ENCODE results near the gene L3HYPDH. TPM values are rescaled to one million over a fixed set of nuclear protein-coding genes. Genes with fewer than 3 reads are reported as not detected.

L3HYPDH gene
- total and polyA plus RNA-seq, 7 experiments from 2014 or later: 2.9 to 55.9 (median 21.6) TPM

GRCh38 chr14:59481871-59482540, 2.2 kb downstream of the L3HYPDH start:
- H3K9me3 ChIP-seq (ENCODE audit: control insufficient read depth in 2 of 3, low read length in 3 of 3): no peaks in the 10 kb centered on the region
- Mint-ChIP-seq H3K9me3 (no peaks in the 10 kb centered on the region), H3K4me1 (peaks cover 30 to 77% (median 71%) of the 10 kb centered on the region in 7 donors), H3K27me3 (no peaks in the 10 kb centered on the region), H3K4me3 (peak overlapping the region; percentile 89 to 98 (median 96)), H3K36me3 (peaks cover 0 to 12% (median 5%) of the 10 kb centered on the region in 5 donors), H3K27ac (peak overlapping the region in 4 of 9 donors; percentile 64 to 85 (median 84))
- no peak for ATAC-seq
- DNase-seq: no peak
- ChIA-PET CTCF (no interaction called here), POLR2A (no interaction called here)
- H3K27me3 ChIP-seq (ENCODE audit: control insufficient read depth in 2 of 2, insufficient read depth in 2 of 2, low read length in 2 of 2): no peaks in the 10 kb centered on the region
- peaks cover 18 to 20% of the 10 kb centered on the region in 2 donors for H3K4me1 ChIP-seq (ENCODE audit: control insufficient read depth in 2 of 2, insufficient read depth in 2 of 2, low read length in 2 of 2)
- peaks cover 0 to 11% (median 0%) of the 10 kb centered on the region in 3 experiments for H3K36me3 ChIP-seq (ENCODE audit: control insufficient read depth in 2 of 3, insufficient read depth in 3 of 3, low read length in 3 of 3)
- no peak overlapping the region for H3K27ac ChIP-seq (ENCODE audit: low read depth, low read length)
- intact Hi-C loops (cut with micrococcal nuclease): loop anchor here (5.0 to 10.0 kb wide), 9 partner anchors 95 to 1500 kb away; partner anchors contain the start of genes CCDC175 (in 1 of the 2), DACT1 (in 1 of the 2), DHRS7 (in 1 of the 2) and MNAT1 (in 1 of the 2)
- no peak overlapping the region for H3K4me3 ChIP-seq (ENCODE audit: low read length)

- no peaks in the 10 kb centered on the region for H3K27me3 ChIP-seq (ENCODE audit: control insufficient read depth in 2 of 2, insufficient read depth in 2 of 2, low read length in 2 of 2)
- H3K27ac Mint-ChIP-seq: peak overlapping the region in 5 of 9 donors; percentile 21 to 85 (median 38)
- peaks cover 0 to 15% (median 0%) of the 10 kb centered on the region in 3 experiments for H3K36me3 ChIP-seq (ENCODE audit: control insufficient read depth in 2 of 3, insufficient read depth in 3 of 3, low read length in 3 of 3)
- no peak for DNase-seq
- H3K27ac ChIP-seq (ENCODE audit: low read depth, low read length): no peak overlapping the region
- ChIA-PET CTCF (no interaction called here), POLR2A (no interaction called here)
- H3K9me3 ChIP-seq (ENCODE audit: control insufficient read depth in 2 of 3, low read length in 3 of 3): no peaks in the 10 kb centered on the region
- peaks cover 30 to 78% (median 73%) of the 10 kb centered on the region in 7 donors for H3K4me1 Mint-ChIP-seq
- H3K9me3 Mint-ChIP-seq: no peaks in the 10 kb centered on the region
- no peak for ATAC-seq
- intact Hi-C loops (cut with micrococcal nuclease): loop anchor here (5.0 to 10.0 kb wide), 9 partner anchors 96 to 1501 kb away; partner anchors contain the start of genes CCDC175 (in 1 of the 2), DACT1 (in 1 of the 2), DHRS7 (in 1 of the 2) and MNAT1 (in 1 of the 2)
- no peak overlapping the region for H3K4me3 ChIP-seq (ENCODE audit: low read length)
- no peaks in the 10 kb centered on the region for H3K27me3 Mint-ChIP-seq
- H3K4me3 Mint-ChIP-seq: peak overlapping the region in 4 of 10 donors; percentile 67 to 98 (median 98)
- peaks cover 18 to 20% of the 10 kb centered on the region in 2 donors for H3K4me1 ChIP-seq (ENCODE audit: control insufficient read depth in 2 of 2, insufficient read depth in 2 of 2, low read length in 2 of 2)
- H3K36me3 Mint-ChIP-seq: peaks cover 0 to 12% (median 5%) of the 10 kb centered on the region in 5 donors
These were observed 2.8 kb downstream of the L3HYPDH start for GRCh38 chr14:59481407-59481806.

GRCh38 chr14:59480166-59480565, 4.0 kb downstream of the L3HYPDH start:
- POLR2A ChIA-PET: interaction anchor here (0.7 kb wide), 1 partner anchor 801 kb away, joined by 3 read pairs; no protein-coding TSS in a partner anchor
- no peak overlapping the region for H3K27ac ChIP-seq (ENCODE audit: low read depth, low read length)
- DNase-seq: no peak
- peaks cover 20 to 67% (median 62%) of the 10 kb centered on the region in 7 donors for H3K4me1 Mint-ChIP-seq
- H3K36me3 ChIP-seq (ENCODE audit: control insufficient read depth in 2 of 3, insufficient read depth in 3 of 3, low read length in 3 of 3): peaks cover 0 to 25% (median 3%) of the 10 kb centered on the region in 3 experiments
- intact Hi-C loops (cut with micrococcal nuclease): loop anchor here (5.0 to 10.0 kb wide), 9 partner anchors 97 to 1502 kb away; partner anchors contain the start of genes CCDC175 (in 1 of the 2), DACT1 (in 1 of the 2), DHRS7 (in 1 of the 2) and MNAT1 (in 1 of the 2)
- H3K36me3 Mint-ChIP-seq: peaks cover 0 to 12% (median 5%) of the 10 kb centered on the region in 5 donors
- ATAC-seq: no peak
- H3K27me3 Mint-ChIP-seq: no peaks in the 10 kb centered on the region
- CTCF ChIA-PET: no interaction called here
- no peaks in the 10 kb centered on the region for H3K9me3 Mint-ChIP-seq
- peaks cover 13 to 15% of the 10 kb centered on the region in 2 donors for H3K4me1 ChIP-seq (ENCODE audit: control insufficient read depth in 2 of 2, insufficient read depth in 2 of 2, low read length in 2 of 2)
- no peaks in the 10 kb centered on the region for H3K9me3 ChIP-seq (ENCODE audit: control insufficient read depth in 2 of 3, low read length in 3 of 3)
- H3K27me3 ChIP-seq (ENCODE audit: control insufficient read depth in 2 of 2, insufficient read depth in 2 of 2, low read length in 2 of 2): no peaks in the 10 kb centered on the region
- peak overlapping the region in 3 of 9 donors; percentile 10 to 75 (median 16) for H3K27ac Mint-ChIP-seq
- peak overlapping the region in 5 of 10 donors; percentile 6 to 74 (median 46) for H3K4me3 Mint-ChIP-seq
- no peak overlapping the region for H3K4me3 ChIP-seq (ENCODE audit: low read length)

GRCh38 chr14:59478540-59478939, 5.7 kb downstream of the L3HYPDH start:
- Mint-ChIP-seq H3K27ac (no peak overlapping the region), H3K9me3 (no peaks in the 10 kb centered on the region), H3K27me3 (no peaks in the 10 kb centered on the region), H3K4me3 (no peak overlapping the region), H3K4me1 (peaks cover 17 to 63% (median 57%) of the 10 kb centered on the region in 7 donors), H3K36me3 (peaks cover 2 to 19% (median 8%) of the 10 kb centered on the region in 5 donors)
- no peaks in the 10 kb centered on the region for H3K9me3 ChIP-seq (ENCODE audit: control insufficient read depth in 2 of 3, low read length in 3 of 3)
- no peaks in the 10 kb centered on the region for H3K27me3 ChIP-seq (ENCODE audit: control insufficient read depth in 2 of 2, insufficient read depth in 2 of 2, low read length in 2 of 2)
- H3K36me3 ChIP-seq (ENCODE audit: control insufficient read depth in 2 of 3, insufficient read depth in 3 of 3, low read length in 3 of 3): peaks cover 0 to 27% (median 3%) of the 10 kb centered on the region in 3 experiments
- ChIA-PET POLR2A (interaction anchor here (0.8 kb wide), 1 partner anchor 13 kb away, joined by 4 read pairs; the partner anchor contains the start of gene GPR135), CTCF (no interaction called here)
- peaks cover 12 to 13% of the 10 kb centered on the region in 2 donors for H3K4me1 ChIP-seq (ENCODE audit: control insufficient read depth in 2 of 2, insufficient read depth in 2 of 2, low read length in 2 of 2)
- intact Hi-C loops (cut with micrococcal nuclease): no loop called here
- ATAC-seq (no peak), DNase-seq (no peak)
- no peak overlapping the region for H3K4me3 ChIP-seq (ENCODE audit: low read length)
- no peak overlapping the region for H3K27ac ChIP-seq (ENCODE audit: low read depth, low read length)

GRCh38 chr14:59475709-59476108, 8.5 kb downstream of the L3HYPDH start:
- Mint-ChIP-seq H3K27ac (no peak overlapping the region), H3K27me3 (no peaks in the 10 kb centered on the region), H3K4me1 (peaks cover 9 to 36% (median 30%) of the 10 kb centered on the region in 7 donors), H3K4me3 (no peak overlapping the region), H3K9me3 (no peaks in the 10 kb centered on the region), H3K36me3 (peaks cover 7 to 26% (median 13%) of the 10 kb centered on the region in 5 donors)
- ATAC-seq (no peak), DNase-seq (no peak)
- POLR2A ChIA-PET: interaction anchor here (1.0 to 1.2 kb wide), 2 partner anchors 9 to 11 kb away, joined by 3 read pairs; partner anchors contain the start of genes GPR135, JKAMP and L3HYPDH
- no peak overlapping the region for H3K27ac ChIP-seq (ENCODE audit: low read depth, low read length)
- CTCF ChIA-PET: no interaction called here
- H3K9me3 ChIP-seq (ENCODE audit: control insufficient read depth in 2 of 3, low read length in 3 of 3): no peaks in the 10 kb centered on the region
- H3K27me3 ChIP-seq (ENCODE audit: control insufficient read depth in 2 of 2, insufficient read depth in 2 of 2, low read length in 2 of 2): no peaks in the 10 kb centered on the region
- no peaks in the 10 kb centered on the region for H3K4me1 ChIP-seq (ENCODE audit: control insufficient read depth in 2 of 2, insufficient read depth in 2 of 2, low read length in 2 of 2)
- intact Hi-C loops (cut with micrococcal nuclease): no loop called here
- H3K4me3 ChIP-seq (ENCODE audit: low read length): no peak overlapping the region
- H3K36me3 ChIP-seq (ENCODE audit: control insufficient read depth in 2 of 3, insufficient read depth in 3 of 3, low read length in 3 of 3): peaks cover 0 to 32% (median 3%) of the 10 kb centered on the region in 3 experiments

- no peak overlapping the region for H3K27ac Mint-ChIP-seq
These were observed 10.0 kb downstream of the L3HYPDH start for GRCh38 chr14:59474172-59474571.

More at GRCh38 chr14:59474172-59474571, 10.0 kb downstream of the L3HYPDH start:
- POLR2A ChIA-PET: no interaction called here
- peaks cover 7 to 26% (median 12%) of the 10 kb centered on the region in 5 donors for H3K36me3 Mint-ChIP-seq
- no peaks in the 10 kb centered on the region for H3K9me3 Mint-ChIP-seq
- no peak overlapping the region for H3K27ac ChIP-seq (ENCODE audit: low read depth, low read length)
- no peaks in the 10 kb centered on the region for H3K27me3 Mint-ChIP-seq
- H3K4me3 ChIP-seq (ENCODE audit: low read length): no peak overlapping the region
- H3K4me1 Mint-ChIP-seq: peaks cover 0 to 20% (median 15%) of the 10 kb centered on the region in 7 donors
- peaks cover 0 to 32% (median 3%) of the 10 kb centered on the region in 3 experiments for H3K36me3 ChIP-seq (ENCODE audit: control insufficient read depth in 2 of 3, insufficient read depth in 3 of 3, low read length in 3 of 3)
- ATAC-seq (no peak), DNase-seq (no peak)
- no peaks in the 10 kb centered on the region for H3K9me3 ChIP-seq (ENCODE audit: control insufficient read depth in 2 of 3, low read length in 3 of 3)
- intact Hi-C loops (cut with micrococcal nuclease): no loop called here
- H3K4me1 ChIP-seq (ENCODE audit: control insufficient read depth in 2 of 2, insufficient read depth in 2 of 2, low read length in 2 of 2): no peaks in the 10 kb centered on the region
- H3K4me3 Mint-ChIP-seq: no peak overlapping the region
- CTCF ChIA-PET: no interaction called here
- H3K27me3 ChIP-seq (ENCODE audit: control insufficient read depth in 2 of 2, insufficient read depth in 2 of 2, low read length in 2 of 2): no peaks in the 10 kb centered on the region
